Measurements from ENCODE around the gene OR1N2. TPM values are rescaled to one million over a fixed set of nuclear protein-coding genes. Genes with fewer than 3 reads are reported as not detected.

The OR1N2 gene
- total and polyA plus RNA-seq, 2 of the 8 experiments (the other 6 are each of a cell fraction or from before 2014, with no cell fraction given), result not detected

GRCh38 chr9:122526602-122527001 lies 26.3 kb upstream of the OR1N2 start:
- FAIRE-seq (no peak), DNase-seq (ENCODE audit: low read depth in 1 of 2, low spot score in 2 of 2) (no peak)
- H3K4me1 ChIP-seq (replicated peaks in 1 of 4; ENCODE audit: control insufficient read depth in 3 of 4, insufficient read depth in 4 of 4, low read length in 3 of 4), result no peaks in the 10 kb centered on the region
- H3K36me3 ChIP-seq (ENCODE audit: control insufficient read depth in 2 of 4, insufficient read depth in 4 of 4, low read length in 3 of 4), result no peaks in the 10 kb centered on the region; a peak in 1 of 8 replicates
- no peak overlapping the region for H3K4me3 ChIP-seq (ENCODE audit: extremely low read depth in 1 of 4, insufficient read depth in 2 of 4, low read depth in 3 of 4, low read length in 4 of 4)
- H2BK20ac ChIP-seq (ENCODE audit: low read length), result no peak overlapping the region
- CTCF ChIA-PET (ENCODE audit: partially characterized antibody), result no interaction called here
- no peak overlapping the region for H3K27ac ChIP-seq (ENCODE audit: low read depth, low read length)
- H3K23ac ChIP-seq (ENCODE audit: insufficient read length), result no peak overlapping the region
- H3K23me2 ChIP-seq (ENCODE audit: low read depth, low read length), result no peaks in the 10 kb centered on the region; the same call in 1 of the 2 replicates
- no peak overlapping the region for H2BK5ac ChIP-seq (ENCODE audit: low read depth, low read length)
- no peak overlapping the region for H2AK5ac ChIP-seq (ENCODE audit: low read depth, low read length)
- H4K20me1 ChIP-seq (replicated peaks in 1 of 2; ENCODE audit: control insufficient read depth in 1 of 2, insufficient read depth in 2 of 2, low read length in 2 of 2), result no peaks in the 10 kb centered on the region
- 74% methylated on average over 10 of the region's 10 CpGs; no CpG with 5 or more reads in 1 of the 2 experiments for WGBS, 2 experiments (ENCODE audit: extremely low coverage in 1 of 2, insufficient coverage in 1 of 2, insufficient read length in 1 of 2, insufficient replicate concordance in 2 of 2, low coverage in 1 of 2, low lambda C conversion rate in 2 of 2, missing lambda C conversion rate in 1 of 2)
- H4K8ac ChIP-seq (ENCODE audit: extremely low read depth, insufficient read depth, low read length), result no peak overlapping the region
- no peak overlapping the region for H3K4ac ChIP-seq (replicated peaks; ENCODE audit: insufficient read length, low read depth, low read length)
- no peak overlapping the region for H3K9ac ChIP-seq (replicated peaks in 1 of 4; ENCODE audit: extremely low read depth in 1 of 4, low read depth in 3 of 4, low read length in 3 of 4)
- H3K18ac ChIP-seq (ENCODE audit: extremely low read depth, low read length), result no peak overlapping the region
- no peaks in the 10 kb centered on the region for H3K79me1 ChIP-seq (ENCODE audit: low read depth, low read length)
- no peak overlapping the region for H2AFZ ChIP-seq (ENCODE audit: low read length)
- H2BK120ac ChIP-seq (replicated peaks; ENCODE audit: low read depth, low read length), result no peak overlapping the region
- no peak overlapping the region for H3K4me2 ChIP-seq (ENCODE audit: insufficient read depth in 1 of 2, low read depth in 2 of 2, low read length in 2 of 2)
- no peak overlapping the region for H2BK12ac ChIP-seq (ENCODE audit: low read depth, low read length)
- H3K56ac ChIP-seq (replicated peaks; ENCODE audit: insufficient read length, low read depth, low read length), result no peak overlapping the region
- no peaks in the 10 kb centered on the region for H3K27me3 ChIP-seq (replicated peaks in 1 of 4; ENCODE audit: control insufficient read depth in 3 of 4, extremely low read depth in 1 of 4, insufficient read depth in 3 of 4, low read length in 3 of 4)
- H2BK15ac ChIP-seq (ENCODE audit: low read length), result no peak overlapping the region
- H4K5ac ChIP-seq (ENCODE audit: insufficient read length, low read depth, low read length), result no peak overlapping the region
- no peaks in the 10 kb centered on the region for H3K79me2 ChIP-seq (ENCODE audit: control insufficient read depth in 1 of 2, insufficient read depth in 2 of 2, low read length in 2 of 2)
- POLR2A ChIA-PET (ENCODE audit: partially characterized antibody), result no interaction called here
- no peak overlapping the region for H3K14ac ChIP-seq (ENCODE audit: insufficient read length)
- no peak overlapping the region for H4K91ac ChIP-seq (replicated peaks; ENCODE audit: insufficient read length, low read length)
- peaks cover 78 to 81% of the 10 kb centered on the region in 2 experiments for H3K9me3 ChIP-seq (ENCODE audit: insufficient read depth in 2 of 2, low read depth in 1 of 2, low read length in 1 of 2)
- TF ChIP-seq HDAC6 (IDR thresholded peaks at IDR 0.05; ENCODE audit: low read depth, low read length) (no peak), POU5F1 (IDR thresholded peaks at IDR 0.05; ENCODE audit: low read depth, low read length) (no peak), RBBP5 (IDR thresholded peaks at IDR 0.05; ENCODE audit: borderline replicate concordance, low read depth, low read length) (no peak), ATF2 (IDR thresholded peaks at IDR 0.05; ENCODE audit: low read length) (no peak), CEBPB (IDR thresholded peaks at IDR 0.05; ENCODE audit: low read depth, low read length) (no peak)

Measured in H1 (cell line).